Measurements from ENCODE around the gene TMC5.

DNA sequence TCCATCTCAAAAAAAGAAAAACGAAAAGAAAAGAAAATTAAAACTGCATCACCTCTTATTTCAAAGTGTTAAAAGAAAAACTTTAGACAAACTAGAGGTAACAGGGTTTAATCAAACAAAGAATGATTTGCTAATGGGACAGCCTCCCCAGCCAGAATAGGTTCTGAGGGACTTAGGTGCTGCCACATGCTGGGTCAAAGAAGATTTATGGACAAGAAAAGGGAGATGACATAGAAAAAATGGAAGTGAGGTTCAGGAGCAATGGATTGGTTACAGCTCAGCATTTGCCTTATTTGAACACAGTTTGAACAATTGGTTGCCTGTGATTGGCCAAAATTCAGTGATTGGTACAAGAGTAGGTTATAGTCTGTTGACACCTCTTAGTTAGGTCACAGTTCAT, 21.1 kb downstream of the TMC5 start:
- TF ChIP-seq, protein P1, sequence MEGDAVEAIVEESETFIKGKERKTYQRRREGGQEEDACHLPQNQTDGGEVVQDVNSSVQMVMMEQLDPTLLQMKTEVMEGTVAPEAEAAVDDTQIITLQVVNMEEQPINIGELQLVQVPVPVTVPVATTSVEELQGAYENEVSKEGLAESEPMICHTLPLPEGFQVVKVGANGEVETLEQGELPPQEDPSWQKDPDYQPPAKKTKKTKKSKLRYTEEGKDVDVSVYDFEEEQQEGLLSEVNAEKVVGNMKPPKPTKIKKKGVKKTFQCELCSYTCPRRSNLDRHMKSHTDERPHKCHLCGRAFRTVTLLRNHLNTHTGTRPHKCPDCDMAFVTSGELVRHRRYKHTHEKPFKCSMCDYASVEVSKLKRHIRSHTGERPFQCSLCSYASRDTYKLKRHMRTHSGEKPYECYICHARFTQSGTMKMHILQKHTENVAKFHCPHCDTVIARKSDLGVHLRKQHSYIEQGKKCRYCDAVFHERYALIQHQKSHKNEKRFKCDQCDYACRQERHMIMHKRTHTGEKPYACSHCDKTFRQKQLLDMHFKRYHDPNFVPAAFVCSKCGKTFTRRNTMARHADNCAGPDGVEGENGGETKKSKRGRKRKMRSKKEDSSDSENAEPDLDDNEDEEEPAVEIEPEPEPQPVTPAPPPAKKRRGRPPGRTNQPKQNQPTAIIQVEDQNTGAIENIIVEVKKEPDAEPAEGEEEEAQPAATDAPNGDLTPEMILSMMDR (IDR thresholded peaks at IDR 0.05; ENCODE audit: control extremely low read depth in 1 of 3, insufficient read depth in 1 of 3, low read depth in 1 of 3, low read length in 3 of 3) = no peak
- no peak for TF ChIP-seq TAF1 (IDR thresholded peaks at IDR 0.05; ENCODE audit: low read depth, low read length)
- no peak for TF ChIP-seq CTBP2 (IDR thresholded peaks at IDR 0.05; ENCODE audit: borderline replicate concordance, insufficient read depth, insufficient read length, low read length)
- no peak for TF ChIP-seq EZH2 (IDR thresholded peaks at IDR 0.05; ENCODE audit: low read depth, low read length, severe bottlenecking)
- TF ChIP-seq SP2 (IDR thresholded peaks at IDR 0.05; ENCODE audit: low read length) = no peak
- TF ChIP-seq ZNF274 (IDR thresholded peaks at IDR 0.05; ENCODE audit: borderline replicate concordance, extremely low read depth, low read length) = no peak
- TF ChIP-seq POLR2A (IDR thresholded peaks at IDR 0.05; ENCODE audit: control extremely low read depth in 1 of 2, low read depth in 2 of 2, low read length in 2 of 2) = no peak
- TF ChIP-seq, protein P2, sequence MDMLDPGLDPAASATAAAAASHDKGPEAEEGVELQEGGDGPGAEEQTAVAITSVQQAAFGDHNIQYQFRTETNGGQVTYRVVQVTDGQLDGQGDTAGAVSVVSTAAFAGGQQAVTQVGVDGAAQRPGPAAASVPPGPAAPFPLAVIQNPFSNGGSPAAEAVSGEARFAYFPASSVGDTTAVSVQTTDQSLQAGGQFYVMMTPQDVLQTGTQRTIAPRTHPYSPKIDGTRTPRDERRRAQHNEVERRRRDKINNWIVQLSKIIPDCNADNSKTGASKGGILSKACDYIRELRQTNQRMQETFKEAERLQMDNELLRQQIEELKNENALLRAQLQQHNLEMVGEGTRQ (IDR thresholded peaks at IDR 0.05; ENCODE audit: low read length) = no peak
- TF ChIP-seq EP300 (IDR thresholded peaks at IDR 0.05; ENCODE audit: borderline replicate concordance in 1 of 2, low read depth in 2 of 2, low read length in 2 of 2) = no peak
- no peak for TF ChIP-seq TCF12 (IDR thresholded peaks at IDR 0.05; ENCODE audit: low read depth, low read length)
- TF ChIP-seq BCL11A (IDR thresholded peaks at IDR 0.05; ENCODE audit: low read depth in 2 of 2, low read length in 2 of 2) = no peak
